Fibroblast of pulmonary artery (primary cell): ENCODE data around the gene M1AP.

ENCODE experiments used
- DNase-seq: peaks from one replicate; pipeline ENCODE4 v3.0.0-alpha.2; 2010; ENCODE audit warnings: low read depth
- H3K4me3 ChIP-seq: replicated peaks from 2 replicates; pipeline ENCODE4 v1.5.1; 2011; ENCODE audit warnings: low read depth, mild to moderate bottlenecking, control low read depth, low read length, moderate library complexity
- TF ChIP-seq, protein P1 (sequence below): IDR thresholded peaks from 2 replicates; pipeline ENCODE4 v1.5.1; 2011; ENCODE audit warnings: mild to moderate bottlenecking, control low read depth, low read length, inconsistent platforms; ENCODE audit errors: missing control alignments

Gene M1AP

DNA sequence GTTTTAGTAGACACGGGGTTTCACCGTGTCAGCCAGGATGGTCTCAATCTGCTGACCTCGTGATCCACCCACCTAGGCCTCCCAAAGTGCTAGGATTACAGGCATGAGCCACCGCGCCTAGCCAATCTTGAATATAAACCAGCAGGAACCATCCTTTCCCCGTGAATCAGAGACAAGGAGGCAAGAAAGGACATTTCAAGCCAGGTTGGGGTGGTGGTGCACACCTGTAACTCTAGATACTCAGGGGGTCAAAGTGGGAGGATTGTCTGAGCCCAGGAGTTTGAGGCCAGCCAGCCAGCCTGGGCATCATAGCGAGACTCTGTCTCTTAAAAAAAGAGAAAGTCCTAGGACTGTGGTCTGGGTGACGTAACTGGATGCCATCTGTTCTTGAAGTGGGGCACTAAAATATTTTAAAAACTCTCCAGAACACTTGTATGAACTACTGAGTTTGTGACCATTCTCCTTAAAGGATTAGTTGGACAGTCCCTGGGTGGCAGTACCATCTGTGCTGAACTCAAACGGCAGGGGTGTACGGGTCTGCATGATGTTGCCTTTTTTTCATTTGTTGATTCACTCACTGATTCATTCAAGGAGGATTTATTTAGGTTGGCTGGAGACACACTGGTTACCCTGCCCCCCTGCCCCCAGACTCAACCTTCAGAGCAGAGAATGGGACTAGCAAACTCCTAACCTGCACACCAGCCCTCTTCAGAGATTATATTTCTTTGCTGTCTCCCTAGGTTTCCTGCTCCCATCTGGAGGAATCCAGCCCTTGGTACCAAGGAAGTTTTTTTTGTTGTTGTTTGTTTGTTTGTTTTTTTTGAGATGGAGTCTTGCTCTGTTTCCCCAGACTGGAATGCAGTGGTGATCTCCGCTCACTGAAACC, 136.8 kb downstream of the M1AP start:
- TF ChIP-seq, protein P1, sequence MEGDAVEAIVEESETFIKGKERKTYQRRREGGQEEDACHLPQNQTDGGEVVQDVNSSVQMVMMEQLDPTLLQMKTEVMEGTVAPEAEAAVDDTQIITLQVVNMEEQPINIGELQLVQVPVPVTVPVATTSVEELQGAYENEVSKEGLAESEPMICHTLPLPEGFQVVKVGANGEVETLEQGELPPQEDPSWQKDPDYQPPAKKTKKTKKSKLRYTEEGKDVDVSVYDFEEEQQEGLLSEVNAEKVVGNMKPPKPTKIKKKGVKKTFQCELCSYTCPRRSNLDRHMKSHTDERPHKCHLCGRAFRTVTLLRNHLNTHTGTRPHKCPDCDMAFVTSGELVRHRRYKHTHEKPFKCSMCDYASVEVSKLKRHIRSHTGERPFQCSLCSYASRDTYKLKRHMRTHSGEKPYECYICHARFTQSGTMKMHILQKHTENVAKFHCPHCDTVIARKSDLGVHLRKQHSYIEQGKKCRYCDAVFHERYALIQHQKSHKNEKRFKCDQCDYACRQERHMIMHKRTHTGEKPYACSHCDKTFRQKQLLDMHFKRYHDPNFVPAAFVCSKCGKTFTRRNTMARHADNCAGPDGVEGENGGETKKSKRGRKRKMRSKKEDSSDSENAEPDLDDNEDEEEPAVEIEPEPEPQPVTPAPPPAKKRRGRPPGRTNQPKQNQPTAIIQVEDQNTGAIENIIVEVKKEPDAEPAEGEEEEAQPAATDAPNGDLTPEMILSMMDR, result no peak
- no peak for DNase-seq
- no peak overlapping the region for H3K4me3 ChIP-seq

DNA sequence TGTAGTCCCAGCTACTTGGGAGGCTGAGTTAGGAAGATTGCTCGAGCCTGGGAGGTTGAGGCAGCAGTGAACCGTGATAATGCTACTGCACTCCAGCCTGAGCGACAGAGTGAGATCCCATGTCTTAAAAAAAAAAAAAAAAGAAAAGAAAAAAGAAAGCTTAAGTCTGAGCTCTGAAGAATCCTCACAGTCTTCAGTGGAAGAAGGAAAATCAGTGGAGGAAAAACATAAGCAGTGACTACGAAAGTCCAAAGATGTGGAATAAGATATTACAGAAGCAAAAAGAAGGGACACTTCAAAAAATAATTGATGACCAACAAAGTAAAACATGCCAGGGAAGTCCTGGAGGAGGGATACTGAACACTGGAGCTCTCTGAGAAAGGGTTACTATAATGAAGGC, 137.9 kb downstream of the M1AP start:
- no peak for DNase-seq
- H3K4me3 ChIP-seq, result no peak overlapping the region
- TF ChIP-seq, protein P1, result no peak

DNA sequence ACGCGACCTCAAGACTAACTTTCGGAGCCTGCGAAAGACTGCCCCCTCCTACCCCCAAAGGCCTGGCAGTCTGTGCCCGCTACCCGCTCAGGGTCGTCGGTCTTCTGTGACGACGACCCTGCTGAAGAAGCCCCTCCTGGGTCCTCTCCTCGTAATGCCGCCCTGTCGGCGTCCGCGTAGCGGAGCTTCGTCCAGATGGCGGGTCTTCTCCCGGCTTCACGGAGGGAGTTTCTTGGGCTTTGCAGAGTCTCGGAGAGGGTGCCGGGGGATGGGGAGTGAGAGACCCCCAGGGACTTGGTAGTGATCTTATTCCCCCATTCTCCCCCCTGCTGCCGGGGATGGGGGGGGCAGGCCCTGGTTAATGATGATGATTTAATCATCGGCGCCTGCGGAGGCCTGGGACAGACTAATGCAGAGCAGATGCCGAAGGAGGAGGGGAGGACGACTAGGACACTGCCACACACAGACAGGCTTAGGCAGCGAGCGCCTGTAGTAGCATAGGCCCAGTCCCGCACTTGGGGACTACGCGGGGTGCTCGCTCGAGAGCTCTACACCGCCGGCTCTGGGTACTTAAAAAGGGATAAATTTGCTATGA, 140.1 kb downstream of the M1AP start:
- peak; percentile 29 for DNase-seq
- peak overlapping the region; percentile 95 for H3K4me3 ChIP-seq
- TF ChIP-seq, protein P1, result no peak
